ENCODE results near the gene CFAP410. TPM values are rescaled to one million over a fixed set of nuclear protein-coding genes. Genes with fewer than 3 reads are reported as not detected.

CFAP410 gene
- total and polyA plus RNA-seq, 2 experiments from 2014 or later, result 34.0 to 46.7 TPM

DNA sequence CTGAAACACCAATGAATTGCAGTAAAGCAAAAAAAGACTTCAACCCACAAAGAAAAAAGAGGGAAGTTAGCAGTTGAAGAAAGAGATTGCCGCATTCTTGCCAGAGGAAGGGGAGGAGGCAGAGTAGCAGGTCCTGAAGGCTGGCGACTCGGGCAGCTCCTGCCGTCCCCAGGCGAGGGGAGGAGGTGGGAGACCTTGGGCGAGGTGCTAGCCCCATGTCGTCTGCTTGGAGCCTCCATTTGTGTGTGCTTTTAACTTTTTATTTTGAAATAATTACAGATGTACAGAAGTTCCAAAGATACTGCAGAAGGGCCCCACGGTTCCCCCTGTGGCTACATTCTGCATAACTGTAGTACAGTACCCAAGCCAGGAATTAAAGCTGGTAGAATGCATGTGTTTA is 21.0 kb upstream of the CFAP410 start:
- Histone ChIP-seq H3K27ac (no peak overlapping the region), H3K9me3 (ENCODE audit: low read depth) (no peaks in the 10 kb centered on the region), H3K27me3 (no peaks in the 10 kb centered on the region), H3K4me3 (no peak overlapping the region), H3K4me1 (ENCODE audit: low read depth) (no peaks in the 10 kb centered on the region), H3K36me3 (no peaks in the 10 kb centered on the region)
- TF ChIP-seq, protein P1, sequence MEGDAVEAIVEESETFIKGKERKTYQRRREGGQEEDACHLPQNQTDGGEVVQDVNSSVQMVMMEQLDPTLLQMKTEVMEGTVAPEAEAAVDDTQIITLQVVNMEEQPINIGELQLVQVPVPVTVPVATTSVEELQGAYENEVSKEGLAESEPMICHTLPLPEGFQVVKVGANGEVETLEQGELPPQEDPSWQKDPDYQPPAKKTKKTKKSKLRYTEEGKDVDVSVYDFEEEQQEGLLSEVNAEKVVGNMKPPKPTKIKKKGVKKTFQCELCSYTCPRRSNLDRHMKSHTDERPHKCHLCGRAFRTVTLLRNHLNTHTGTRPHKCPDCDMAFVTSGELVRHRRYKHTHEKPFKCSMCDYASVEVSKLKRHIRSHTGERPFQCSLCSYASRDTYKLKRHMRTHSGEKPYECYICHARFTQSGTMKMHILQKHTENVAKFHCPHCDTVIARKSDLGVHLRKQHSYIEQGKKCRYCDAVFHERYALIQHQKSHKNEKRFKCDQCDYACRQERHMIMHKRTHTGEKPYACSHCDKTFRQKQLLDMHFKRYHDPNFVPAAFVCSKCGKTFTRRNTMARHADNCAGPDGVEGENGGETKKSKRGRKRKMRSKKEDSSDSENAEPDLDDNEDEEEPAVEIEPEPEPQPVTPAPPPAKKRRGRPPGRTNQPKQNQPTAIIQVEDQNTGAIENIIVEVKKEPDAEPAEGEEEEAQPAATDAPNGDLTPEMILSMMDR (IDR thresholded peaks at IDR 0.05; ENCODE audit: low read depth, low read length), result no peak
- no peak for DNase-seq (ENCODE audit: low read depth in 1 of 2, low spot score in 1 of 2)

DNA sequence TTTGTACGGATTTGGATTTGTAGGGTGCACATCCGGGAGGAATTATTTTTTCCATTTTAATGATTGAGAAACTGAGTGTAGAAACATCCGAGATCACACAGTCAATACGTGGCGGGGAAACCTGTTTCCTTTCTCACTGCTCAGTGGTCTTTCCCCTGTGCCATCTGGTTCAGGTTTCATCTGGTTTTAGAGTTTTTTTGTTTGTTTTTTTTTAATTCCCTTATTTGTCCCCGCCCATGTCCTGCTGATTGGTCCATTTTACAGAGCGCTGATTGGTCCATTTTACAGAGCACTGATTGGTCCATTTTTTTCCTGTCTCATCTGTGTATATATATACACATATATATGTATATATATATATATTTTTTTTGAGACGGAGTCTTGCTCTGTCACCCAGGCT is 20.2 kb upstream of the CFAP410 start:
- H3K36me3 ChIP-seq, result no peaks in the 10 kb centered on the region
- no peak for DNase-seq (ENCODE audit: low read depth in 1 of 2, low spot score in 1 of 2)

DNA sequence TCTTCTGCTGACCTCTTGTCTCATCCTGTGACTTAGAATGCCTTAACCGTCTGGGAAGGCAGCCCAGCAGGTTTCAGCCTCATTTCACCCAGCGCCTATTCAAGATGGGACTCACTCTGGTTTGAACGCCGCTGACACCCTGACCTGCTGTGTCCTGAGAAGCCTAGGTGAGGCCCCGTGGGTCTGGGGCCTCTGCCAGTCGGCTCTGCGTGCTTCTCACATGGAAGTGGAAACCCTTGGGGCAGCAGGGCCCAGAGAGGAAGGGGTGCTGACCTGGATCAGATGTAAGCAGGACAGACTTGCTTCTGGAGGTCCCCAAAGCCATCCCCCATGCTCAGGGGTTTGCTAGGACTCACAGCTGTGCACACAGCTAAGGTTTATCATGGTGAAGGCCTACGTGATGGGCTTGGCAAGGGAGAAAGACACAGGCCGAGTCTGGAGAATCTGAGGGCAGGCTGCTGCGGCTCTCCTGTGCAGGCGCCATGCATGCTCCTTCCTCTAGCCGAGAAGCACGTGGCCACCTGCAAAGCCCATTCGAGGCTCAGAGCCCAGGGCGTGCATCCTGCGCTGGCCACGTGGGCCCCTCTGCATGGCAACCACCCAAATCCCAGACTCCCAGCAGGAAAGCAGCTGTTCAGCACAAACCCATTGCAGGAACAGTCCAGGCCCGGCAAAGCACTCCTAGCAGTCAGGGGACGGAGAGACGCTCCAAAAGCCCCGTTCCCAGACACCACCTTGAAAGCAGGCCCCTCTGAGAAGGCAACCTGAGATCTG is 18.1 kb upstream of the CFAP410 start:
- Histone ChIP-seq H3K27me3 (no peaks in the 10 kb centered on the region), H3K4me3 (no peak overlapping the region), H3K36me3 (no peaks in the 10 kb centered on the region), H3K27ac (no peak overlapping the region), H3K9me3 (ENCODE audit: low read depth) (no peaks in the 10 kb centered on the region), H3K4me1 (ENCODE audit: low read depth) (no peaks in the 10 kb centered on the region)
- TF ChIP-seq, protein P1 (IDR thresholded peaks at IDR 0.05; ENCODE audit: low read depth, low read length), result no peak
- DNase-seq (ENCODE audit: low read depth in 1 of 2, low spot score in 1 of 2), result no peak

More for the DNA sequence above, 20.2 kb upstream of the CFAP410 start:
- no peaks in the 10 kb centered on the region for H3K27me3 ChIP-seq
- TF ChIP-seq, protein P1 (IDR thresholded peaks at IDR 0.05; ENCODE audit: low read depth, low read length), result no peak
- H3K9me3 ChIP-seq (ENCODE audit: low read depth), result no peaks in the 10 kb centered on the region
- H3K27ac ChIP-seq, result no peak overlapping the region
- no peak overlapping the region for H3K4me3 ChIP-seq
- no peaks in the 10 kb centered on the region for H3K4me1 ChIP-seq (ENCODE audit: low read depth)

DNA sequence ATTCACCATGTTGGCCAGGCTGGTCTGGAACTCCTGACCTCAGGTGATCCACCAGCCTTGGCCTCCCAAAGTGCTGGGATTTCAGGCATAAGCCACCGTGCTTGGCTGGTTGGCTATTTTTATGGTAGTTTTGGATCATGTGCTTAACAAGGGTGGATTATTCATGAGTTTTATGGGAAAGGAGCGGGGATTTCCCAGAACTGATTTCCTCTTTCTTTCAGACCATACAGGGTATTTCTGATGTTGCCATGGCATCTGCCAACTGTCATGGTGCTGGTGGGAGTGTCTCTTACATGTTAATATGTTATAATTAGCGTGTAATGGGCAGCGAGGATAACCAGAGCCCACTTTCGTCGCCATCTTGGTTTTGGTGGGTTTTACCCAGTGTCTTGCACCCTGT is 17.4 kb upstream of the CFAP410 start:
- Histone ChIP-seq H3K4me3 (no peak overlapping the region), H3K36me3 (no peaks in the 10 kb centered on the region), H3K27ac (no peak overlapping the region), H3K27me3 (no peaks in the 10 kb centered on the region), H3K4me1 (ENCODE audit: low read depth) (no peaks in the 10 kb centered on the region), H3K9me3 (ENCODE audit: low read depth) (no peaks in the 10 kb centered on the region)
- TF ChIP-seq, protein P1 (IDR thresholded peaks at IDR 0.05; ENCODE audit: low read depth, low read length), result no peak
- DNase-seq (ENCODE audit: low read depth in 1 of 2, low spot score in 1 of 2), result no peak

DNA sequence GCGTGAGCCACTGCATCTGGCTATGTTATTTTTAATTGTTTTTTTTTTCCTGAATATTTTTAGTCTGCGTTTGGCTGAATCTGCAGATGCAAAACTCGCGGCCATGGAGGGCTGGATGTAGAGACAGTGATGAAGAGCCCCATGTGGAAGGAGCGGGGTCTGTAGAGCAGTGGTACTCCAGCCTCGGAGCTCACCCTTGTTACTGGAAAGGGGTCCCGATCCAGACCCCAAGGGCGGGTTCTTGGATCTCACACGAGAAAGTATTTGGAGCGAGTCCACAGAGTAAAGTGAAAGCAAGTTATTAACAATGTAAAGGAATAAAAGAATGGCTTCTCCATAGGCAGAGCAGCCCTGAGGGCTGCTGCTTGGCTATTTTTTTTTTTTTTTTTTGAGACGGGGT is 17.0 kb upstream of the CFAP410 start:
- no peak overlapping the region for H3K27ac ChIP-seq
- no peaks in the 10 kb centered on the region for H3K27me3 ChIP-seq
- no peak for DNase-seq (ENCODE audit: low read depth in 1 of 2, low spot score in 1 of 2)

More for the DNA sequence above, 17.0 kb upstream of the CFAP410 start:
- H3K4me3 ChIP-seq, result no peak overlapping the region
- TF ChIP-seq, protein P1 (IDR thresholded peaks at IDR 0.05; ENCODE audit: low read depth, low read length), result no peak
- H3K4me1 ChIP-seq (ENCODE audit: low read depth), result no peaks in the 10 kb centered on the region
- no peaks in the 10 kb centered on the region for H3K9me3 ChIP-seq (ENCODE audit: low read depth)
- H3K36me3 ChIP-seq, result no peaks in the 10 kb centered on the region
